Osteoblast (primary cell): ENCODE data around the gene ZNF625. TPM values are rescaled to one million over a fixed set of nuclear protein-coding genes. Genes with fewer than 3 reads are reported as not detected.

Source experiments
- DNase-seq: peaks from one replicate; pipeline ENCODE4 v3.0.0; 2011; ENCODE audit warnings: low spot score, mixed read lengths; ENCODE audit not compliant: insufficient read length; ENCODE audit errors: missing footprints
- H2AFZ ChIP-seq: 2 replicates; pipeline ENCODE4 v1.6.0; 2011; ENCODE audit warnings: mild to moderate bottlenecking, low read length
- H3K27ac ChIP-seq: 2 replicates; pipeline ENCODE4 v1.5.1; 2011; ENCODE audit warnings: mild to moderate bottlenecking, low read depth, low read length, moderate library complexity
- H3K27me3 ChIP-seq: 2 replicates; pipeline ENCODE4 v1.6.0; 2012; ENCODE audit warnings: mild to moderate bottlenecking, control low read depth, inconsistent platforms, low read length, moderate library complexity; ENCODE audit not compliant: insufficient read depth
- H3K36me3 ChIP-seq: 2 replicates; pipeline ENCODE4 v1.5.1; 2011; ENCODE audit warnings: mild to moderate bottlenecking, low read length, control low read depth, moderate library complexity; ENCODE audit not compliant: insufficient read depth
- H3K4me1 ChIP-seq: 2 replicates; pipeline ENCODE4 v1.5.1; 2011; ENCODE audit warnings: mild to moderate bottlenecking, low read length, control low read depth, moderate library complexity; ENCODE audit not compliant: insufficient read depth
- H3K4me2 ChIP-seq: 2 replicates; pipeline ENCODE4 v1.6.0; 2011; ENCODE audit warnings: mild to moderate bottlenecking, low read length; ENCODE audit not compliant: insufficient read depth
- H3K4me3 ChIP-seq: fragments of 200-600 bp; sonication (generic); 3 replicates; pipeline ENCODE4 v1.5.1; 2012; ENCODE audit warnings: mild to moderate bottlenecking, low read length, inconsistent platforms; ENCODE audit not compliant: insufficient read depth
- H3K79me2 ChIP-seq: 2 replicates; pipeline ENCODE4 v1.6.0; 2012; ENCODE audit warnings: mild to moderate bottlenecking, low read length, control low read depth, inconsistent platforms; ENCODE audit not compliant: insufficient read depth
- H3K9me3 ChIP-seq: 2 replicates; pipeline ENCODE4 v1.5.1; 2011; ENCODE audit warnings: low read depth, low read length, control low read depth
- H4K20me1 ChIP-seq: 2 replicates; pipeline ENCODE4 v1.6.0; 2012; ENCODE audit warnings: mild to moderate bottlenecking, low read length, control low read depth; ENCODE audit not compliant: insufficient read depth
- CTCF ChIP-seq: IDR thresholded peaks from 2 replicates; pipeline ENCODE4 v1.5.1; 2011; ENCODE audit warnings: mild to moderate bottlenecking, low read depth, low read length, moderate library complexity; ENCODE audit errors: extremely low read depth
- total RNA-seq: library from RNA; depleted of rRNA; stranded (reverse); fragments of >200 nt; gene quantifications from 2 replicates; pipeline ENCODE4 v1.2.3, GENCODE V29; 2012

ZNF625 gene
- total RNA-seq, 1 donor, result 13.0 TPM

- H3K27ac ChIP-seq, result no peak overlapping the region
- no peak for DNase-seq
- no peak for TF ChIP-seq CTCF
- peaks cover 13% of the 10 kb centered on the region for H3K9me3 ChIP-seq
- H3K27me3 ChIP-seq, result no peaks in the 10 kb centered on the region
- H4K20me1 ChIP-seq, result no peaks in the 10 kb centered on the region
- no peak overlapping the region for H2AFZ ChIP-seq
- H3K4me1 ChIP-seq, result no peaks in the 10 kb centered on the region
- no peak overlapping the region for H3K4me3 ChIP-seq
- no peak overlapping the region for H3K4me2 ChIP-seq
- no peaks in the 10 kb centered on the region for H3K36me3 ChIP-seq
- no peaks in the 10 kb centered on the region for H3K79me2 ChIP-seq
Observed at GRCh38 chr19:12198136-12198535, 41.6 kb upstream of the ZNF625 start.

- Histone ChIP-seq H2AFZ (peak overlapping the region; percentile 15), H4K20me1 (no peaks in the 10 kb centered on the region), H3K36me3 (peaks cover 8% of the 10 kb centered on the region), H3K4me3 (peak overlapping the region; percentile 63), H3K4me2 (peak overlapping the region; percentile 59), H3K4me1 (no peaks in the 10 kb centered on the region), H3K27me3 (no peaks in the 10 kb centered on the region), H3K79me2 (no peaks in the 10 kb centered on the region), H3K27ac (no peak overlapping the region), H3K9me3 (peaks cover 20% of the 10 kb centered on the region)
- DNase-seq, result no peak
- no peak for TF ChIP-seq CTCF
Observed at GRCh38 chr19:12194827-12195731, 38.5 kb upstream of the ZNF625 start.

GRCh38 chr19:12187625-12188024 lies 31.1 kb upstream of the ZNF625 start:
- no peaks in the 10 kb centered on the region for H3K27me3 ChIP-seq
- no peak overlapping the region for H3K27ac ChIP-seq
- H4K20me1 ChIP-seq, result no peaks in the 10 kb centered on the region
- H3K4me1 ChIP-seq, result no peaks in the 10 kb centered on the region
- no peak overlapping the region for H3K4me2 ChIP-seq
- no peak overlapping the region for H2AFZ ChIP-seq
- H3K79me2 ChIP-seq, result no peaks in the 10 kb centered on the region
- no peak overlapping the region for H3K4me3 ChIP-seq
- peaks cover 42% of the 10 kb centered on the region for H3K36me3 ChIP-seq
- peaks cover 50% of the 10 kb centered on the region for H3K9me3 ChIP-seq
- DNase-seq, result no peak
- TF ChIP-seq CTCF, result no peak

GRCh38 chr19:12180377-12180776 lies 23.8 kb upstream of the ZNF625 start:
- no peaks in the 10 kb centered on the region for H3K4me1 ChIP-seq
- no peak overlapping the region for H3K4me2 ChIP-seq
- no peak overlapping the region for H3K27ac ChIP-seq
- peaks cover 16% of the 10 kb centered on the region for H3K9me3 ChIP-seq
- peaks cover 3% of the 10 kb centered on the region for H3K36me3 ChIP-seq
- no peak for DNase-seq
- H4K20me1 ChIP-seq, result no peaks in the 10 kb centered on the region
- no peak overlapping the region for H3K4me3 ChIP-seq
- H3K79me2 ChIP-seq, result peaks cover 37% of the 10 kb centered on the region
- H2AFZ ChIP-seq, result no peak overlapping the region
- no peaks in the 10 kb centered on the region for H3K27me3 ChIP-seq
- TF ChIP-seq CTCF, result no peak
